GM21360 (cell line): ENCODE results near the gene NEDD4.
"Not testable (repeated sequence)": the region's sequence is repeated elsewhere in the genome, so short reads cannot be mapped to it uniquely, and the experiment has no call there.

Experiments used
- ATAC-seq: cut with Tn5 transposase; IDR thresholded peaks from one replicate; pipeline ENCODE4 v1.9.1; 2021; ENCODE audit warnings: mild to moderate bottlenecking, moderate library complexity; ENCODE audit not compliant: unreplicated experiment

The NEDD4 gene

DNA sequence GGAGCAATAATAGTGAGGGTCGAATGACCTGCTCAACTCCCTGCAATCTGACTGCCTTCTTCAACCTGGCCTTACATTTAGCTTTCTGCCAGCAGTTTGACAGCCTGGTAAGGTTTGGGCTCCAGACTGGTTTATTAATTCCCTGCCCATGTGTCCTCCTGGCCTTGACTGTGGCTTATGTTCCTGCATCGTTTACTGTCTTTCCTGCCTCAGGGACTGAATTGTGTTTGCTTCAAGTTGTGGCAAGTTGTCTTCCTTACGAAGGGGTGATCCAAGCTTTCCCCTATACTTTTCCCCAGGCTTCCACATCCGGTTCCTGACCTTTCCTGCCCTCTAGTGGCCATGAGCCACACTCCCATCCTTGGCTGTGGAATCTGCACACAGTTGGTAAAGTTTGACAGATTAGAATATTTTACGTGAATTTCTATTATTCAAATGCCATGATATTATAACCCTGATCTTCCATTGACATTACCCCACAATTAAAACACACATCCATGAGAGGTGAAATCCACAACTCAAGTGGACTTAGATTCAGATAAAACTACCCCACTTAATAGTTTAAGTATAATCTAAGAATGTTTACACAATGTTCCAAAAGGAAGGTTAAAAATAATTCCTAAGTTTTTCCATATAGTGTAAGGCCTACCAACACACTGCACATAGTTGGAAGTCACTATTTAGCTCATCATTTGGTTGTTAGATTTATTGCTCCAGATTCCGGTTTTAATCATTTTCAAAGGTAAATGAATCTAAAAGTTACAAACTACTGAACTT lies 95.7 kb downstream of the NEDD4 start:
- ATAC-seq: no peak

DNA sequence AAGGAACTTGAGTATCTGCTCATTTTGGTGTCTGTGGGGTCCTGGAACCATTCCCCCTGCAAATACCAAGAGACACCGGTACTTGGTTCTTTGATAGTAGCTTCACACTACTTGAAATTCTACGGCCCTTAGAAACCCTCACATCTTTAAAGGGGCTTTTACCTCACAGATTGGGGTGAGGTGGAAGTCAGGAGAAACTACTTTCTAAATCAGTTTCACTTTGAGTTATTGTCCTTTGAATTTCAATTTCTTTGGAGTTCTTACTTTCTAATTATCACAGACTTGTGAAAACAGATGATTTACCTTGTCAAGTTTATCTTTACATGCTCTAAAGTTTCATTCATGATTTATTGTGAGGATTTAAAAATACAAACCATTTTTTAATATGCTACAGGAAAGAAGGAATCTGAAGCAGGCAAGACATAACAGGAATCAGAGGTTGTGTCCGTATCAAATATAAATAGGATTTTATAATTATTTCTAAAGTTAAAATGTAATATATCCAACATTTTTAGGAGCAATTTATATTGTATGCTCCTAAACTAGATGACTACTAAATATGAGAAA lies 98.9 kb downstream of the NEDD4 start:
- ATAC-seq: no peak

DNA sequence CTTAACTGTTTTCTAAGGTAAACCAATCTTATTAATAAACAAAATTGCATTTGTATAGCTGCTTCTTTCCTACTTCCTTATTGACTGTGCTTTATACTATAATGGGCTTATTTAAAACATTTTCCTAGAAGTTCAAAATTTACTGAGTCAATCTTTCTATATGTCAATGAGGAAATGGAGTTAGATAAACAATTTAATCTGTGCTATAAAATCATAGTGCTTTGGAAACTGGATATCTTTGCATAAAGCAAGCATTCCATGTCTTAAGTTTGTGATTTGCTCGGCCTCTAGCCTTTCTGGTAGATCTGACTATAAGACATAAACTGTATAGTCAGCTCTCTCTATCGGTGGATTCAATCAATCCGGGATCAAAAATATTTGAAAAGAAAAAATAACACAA lies 99.6 kb downstream of the NEDD4 start:
- ATAC-seq: no peak

DNA sequence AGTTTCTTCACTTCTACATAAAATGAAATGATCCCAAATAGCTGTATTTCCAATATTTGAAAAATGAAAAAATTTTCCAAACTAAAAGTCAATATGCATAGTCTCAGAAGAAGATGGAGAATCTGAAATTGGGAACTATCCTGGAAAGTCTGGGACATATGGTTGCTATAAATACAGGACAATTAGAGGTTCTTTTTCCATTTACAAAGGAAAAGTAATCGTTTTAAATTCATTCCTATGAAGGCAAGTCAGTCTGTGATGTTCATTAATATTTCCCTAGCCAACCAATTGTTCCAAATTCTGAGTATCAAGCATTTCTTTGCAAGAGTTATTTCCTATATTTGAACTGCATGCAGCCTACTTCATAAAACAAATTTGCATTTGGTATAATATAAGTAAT lies 102.2 kb downstream of the NEDD4 start:
- ATAC-seq: no peak

DNA sequence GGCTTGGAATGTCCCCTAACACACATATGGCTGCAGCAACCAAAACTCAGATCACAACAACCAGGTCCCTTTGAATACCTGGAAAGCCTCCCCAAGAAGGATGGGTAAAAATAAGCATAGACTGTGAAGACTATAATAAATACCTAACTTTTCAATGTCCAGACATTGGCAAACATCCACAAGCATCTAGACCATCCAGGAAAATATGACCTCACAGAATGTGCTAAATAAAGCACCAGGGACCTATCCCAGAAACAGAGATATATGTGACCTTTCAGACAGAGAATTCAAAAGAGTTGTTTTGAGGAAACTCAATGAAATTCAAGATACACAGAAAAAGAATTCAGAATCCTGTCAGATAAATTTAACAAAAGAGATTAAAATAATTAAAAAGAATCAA lies 109.2 kb downstream of the NEDD4 start:
- no peak for ATAC-seq

DNA sequence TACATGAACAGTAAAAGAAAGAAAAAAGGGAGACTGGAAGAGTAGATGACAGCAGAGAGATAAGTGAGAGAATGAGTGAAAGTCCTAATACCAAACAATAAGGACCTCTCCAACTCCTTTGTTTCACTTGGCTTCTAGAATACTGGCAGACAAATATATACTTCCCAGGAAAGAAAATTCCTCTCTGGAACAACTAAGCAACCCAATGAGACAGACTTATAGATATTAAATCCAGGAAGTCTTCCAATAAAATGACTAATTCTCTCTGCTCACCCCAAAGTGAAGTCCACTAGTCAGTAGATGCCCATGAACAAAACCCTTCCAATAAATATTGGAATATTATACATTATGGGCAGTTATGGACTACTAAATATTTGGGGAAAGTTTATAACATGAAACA lies 114.2 kb downstream of the NEDD4 start:
- no peak for ATAC-seq

DNA sequence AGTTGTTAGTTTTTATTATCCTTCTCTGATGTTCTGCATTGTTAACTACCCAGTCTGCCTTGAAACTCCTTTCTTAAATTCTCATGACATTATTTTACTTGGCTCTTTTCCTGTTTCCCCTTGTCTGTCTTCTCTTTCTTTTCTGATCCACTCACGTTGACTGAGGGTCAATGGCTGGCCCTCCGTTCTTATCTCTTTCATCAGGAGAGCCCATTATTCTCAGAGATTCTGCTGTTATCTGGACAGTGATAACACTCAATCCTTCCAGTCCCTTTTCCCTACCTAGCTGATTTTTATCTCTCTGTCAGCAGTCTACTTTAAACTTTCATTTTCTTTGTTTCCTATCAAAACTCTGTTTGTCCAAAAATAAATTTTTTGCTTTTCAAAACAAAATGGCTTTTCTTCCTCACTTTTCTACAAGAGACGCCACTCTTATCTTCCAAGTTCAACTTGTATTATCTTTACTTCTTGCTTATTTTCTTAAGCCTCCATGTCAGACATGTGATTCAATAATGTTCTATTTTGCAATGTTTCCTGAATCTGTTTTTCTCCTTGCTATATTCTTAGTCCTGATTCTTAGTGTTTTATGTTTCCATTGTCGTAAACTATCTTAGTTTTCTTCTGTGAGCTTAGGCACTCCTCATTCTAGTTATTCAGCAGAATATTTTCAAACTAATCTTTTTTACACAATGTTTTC lies 120.2 kb downstream of the NEDD4 start:
- no peak for ATAC-seq

DNA sequence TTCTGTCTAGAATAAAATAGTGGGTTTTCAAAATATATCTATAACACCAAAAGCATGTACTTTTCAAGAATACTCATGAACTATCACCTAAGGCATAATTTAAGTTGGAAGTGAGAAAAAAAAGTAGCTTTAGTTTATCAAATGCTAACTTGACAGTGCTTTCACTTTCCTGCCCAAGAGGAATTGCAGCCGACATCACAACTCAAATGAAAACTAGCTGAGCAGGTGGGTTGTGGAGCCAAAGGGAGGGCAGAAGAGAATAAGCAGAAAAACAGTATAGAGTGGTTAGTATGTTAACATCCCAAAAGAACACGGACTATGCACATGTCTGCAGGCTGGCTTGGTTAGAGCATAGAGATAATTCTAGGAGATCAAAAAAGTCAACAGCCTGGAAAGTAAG lies 120.9 kb downstream of the NEDD4 start:
- ATAC-seq: no peak

DNA sequence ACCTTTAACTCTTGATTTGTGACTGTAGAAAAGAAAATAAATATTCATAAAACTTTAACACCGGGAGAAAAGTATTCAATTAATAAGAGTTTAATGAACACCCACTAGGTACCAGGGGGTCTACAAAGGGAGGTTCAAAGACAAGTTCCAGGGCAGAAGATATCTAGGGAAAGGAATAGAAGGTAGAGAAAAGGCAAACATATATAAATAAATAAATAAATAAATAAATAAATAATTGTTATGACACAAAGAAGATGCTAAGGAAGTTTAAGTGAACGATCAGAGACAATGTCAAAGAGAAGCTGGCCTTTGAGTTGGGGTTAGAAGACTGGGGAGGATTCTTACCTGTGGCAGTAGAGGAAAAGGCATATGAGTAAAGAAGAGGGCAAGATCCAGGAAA lies 123.8 kb downstream of the NEDD4 start:
- no peak for ATAC-seq

DNA sequence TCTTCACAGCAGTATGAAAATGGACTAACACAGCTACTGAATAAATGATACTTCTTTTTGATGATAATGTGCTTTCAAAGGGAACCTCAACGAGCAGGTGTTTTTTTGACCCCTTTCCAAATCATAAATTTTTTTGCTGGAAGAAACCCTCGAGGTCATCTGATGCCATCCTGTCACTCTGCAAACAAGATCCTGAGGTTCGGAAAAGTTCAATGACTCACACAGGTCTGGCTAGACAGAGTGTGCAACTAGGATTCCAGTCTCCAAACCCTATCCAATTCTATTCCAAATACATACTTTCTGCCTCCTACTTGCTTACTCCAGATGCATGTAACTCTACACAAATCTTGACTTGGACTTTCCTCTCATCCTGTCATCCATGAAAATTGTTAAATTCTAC lies 124.7 kb downstream of the NEDD4 start:
- no peak for ATAC-seq

DNA sequence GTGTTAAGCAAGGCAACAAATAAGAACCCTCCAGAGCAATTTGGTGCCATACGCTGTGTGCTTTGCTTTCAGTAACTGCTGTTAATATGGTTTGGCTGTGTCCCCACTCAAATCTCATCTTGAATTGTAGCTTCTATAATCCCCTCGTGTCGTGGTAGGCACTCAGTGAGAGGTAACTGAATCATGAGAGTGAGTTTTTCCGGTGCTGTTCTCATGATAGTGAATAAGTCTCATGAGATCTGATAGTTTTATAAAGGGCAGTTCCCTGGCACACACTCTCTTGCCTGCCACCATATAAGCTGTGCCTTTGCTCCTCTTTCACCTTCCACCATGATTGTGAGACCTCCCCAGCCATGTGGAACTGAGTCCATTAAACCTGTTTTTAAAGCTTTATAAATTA lies 125.1 kb downstream of the NEDD4 start:
- ATAC-seq: not testable (repeated sequence)

DNA sequence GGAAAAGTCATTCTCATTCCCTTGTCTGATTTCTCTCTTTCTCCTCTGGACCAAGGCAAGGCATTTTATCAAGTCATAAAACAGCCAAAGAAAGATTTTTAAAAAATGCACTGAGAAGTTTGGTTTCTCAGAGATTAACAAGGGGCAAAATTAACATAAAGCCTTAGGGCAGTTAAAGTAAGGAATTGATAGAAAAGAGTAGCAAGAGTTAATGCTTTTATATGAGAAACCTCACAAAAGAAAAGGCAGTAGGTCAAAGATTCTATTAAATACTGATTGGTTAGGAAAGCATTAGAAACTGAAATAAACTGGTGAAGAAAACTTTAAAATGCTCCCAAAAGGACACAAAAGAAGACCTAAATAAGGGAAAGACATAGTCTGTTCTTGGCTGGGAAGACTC lies 129.5 kb downstream of the NEDD4 start:
- no peak for ATAC-seq

DNA sequence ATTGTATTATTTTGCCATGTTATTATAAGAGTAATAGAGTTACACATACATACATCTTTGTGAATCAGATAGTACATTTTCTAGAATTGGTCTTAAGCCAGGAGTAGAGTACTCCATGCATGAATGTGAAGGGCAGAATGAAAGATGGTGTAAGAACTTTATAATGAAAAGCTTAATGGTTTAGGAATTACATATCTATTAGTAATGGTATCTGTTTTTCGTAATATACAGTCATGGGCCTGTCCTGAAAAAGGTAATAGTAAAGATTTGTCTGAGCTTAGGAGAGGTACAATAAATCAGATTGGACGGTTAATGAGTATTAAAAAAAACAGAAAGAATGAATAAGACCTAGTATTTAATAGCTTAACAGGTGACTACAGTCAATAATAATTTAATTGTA lies 132.3 kb downstream of the NEDD4 start:
- ATAC-seq: no peak

DNA sequence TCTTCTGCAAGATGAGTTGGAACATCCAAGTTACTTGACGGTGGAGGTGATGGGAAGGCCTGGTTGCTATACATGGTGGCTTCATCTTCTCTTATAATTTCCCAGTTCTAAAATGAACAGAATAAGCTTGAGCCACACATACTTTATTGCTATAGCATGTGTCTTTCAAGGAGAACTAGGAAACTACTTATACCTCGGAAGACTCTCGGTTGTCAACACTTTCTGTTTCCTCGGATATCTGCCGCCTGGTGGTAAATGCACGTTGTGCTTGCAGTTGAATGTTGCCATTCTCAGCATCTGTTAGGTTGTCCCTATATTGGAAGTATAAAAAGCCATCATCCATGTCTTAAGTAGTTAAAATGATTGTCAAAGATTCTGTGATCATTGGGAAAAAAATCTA lies 132.9 kb downstream of the NEDD4 start:
- no peak for ATAC-seq

DNA sequence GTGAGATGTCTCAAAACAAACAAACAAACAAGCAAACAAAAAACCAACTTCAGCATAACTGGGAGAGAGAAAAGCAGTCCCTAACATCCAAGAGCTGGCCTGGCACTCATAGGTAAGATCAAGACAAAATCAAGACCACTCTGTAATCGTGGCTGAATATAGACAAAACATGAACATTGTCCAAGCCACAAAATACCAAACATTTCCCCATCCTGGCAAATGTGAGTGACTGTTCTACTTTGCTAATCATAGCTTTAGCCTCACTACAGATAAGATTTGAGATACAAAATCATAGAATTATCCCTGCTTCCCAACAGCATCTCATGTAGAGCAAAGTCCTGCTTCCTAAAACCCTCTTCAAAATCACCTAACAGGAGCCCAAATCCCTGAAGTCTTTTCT lies 133.7 kb downstream of the NEDD4 start:
- ATAC-seq: no peak

DNA sequence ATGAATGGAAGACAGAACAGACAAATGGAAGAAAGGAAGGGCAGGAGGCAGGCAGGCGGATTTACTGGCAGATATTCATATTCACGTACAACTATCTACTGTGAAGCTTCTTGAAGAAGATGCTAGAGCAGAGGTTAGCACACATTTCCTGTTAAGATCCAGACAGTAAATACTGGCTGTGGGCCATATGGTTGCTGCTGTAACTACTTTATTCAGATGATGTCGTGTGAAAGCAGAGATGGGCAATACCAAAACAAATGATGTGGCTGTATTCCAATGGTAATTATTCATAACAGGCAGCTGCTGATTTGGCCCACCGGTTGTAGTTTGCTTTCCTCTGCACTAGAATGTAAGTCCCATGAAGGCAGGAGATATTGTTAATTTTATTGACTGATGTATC lies 134.8 kb downstream of the NEDD4 start:
- ATAC-seq: no peak

DNA sequence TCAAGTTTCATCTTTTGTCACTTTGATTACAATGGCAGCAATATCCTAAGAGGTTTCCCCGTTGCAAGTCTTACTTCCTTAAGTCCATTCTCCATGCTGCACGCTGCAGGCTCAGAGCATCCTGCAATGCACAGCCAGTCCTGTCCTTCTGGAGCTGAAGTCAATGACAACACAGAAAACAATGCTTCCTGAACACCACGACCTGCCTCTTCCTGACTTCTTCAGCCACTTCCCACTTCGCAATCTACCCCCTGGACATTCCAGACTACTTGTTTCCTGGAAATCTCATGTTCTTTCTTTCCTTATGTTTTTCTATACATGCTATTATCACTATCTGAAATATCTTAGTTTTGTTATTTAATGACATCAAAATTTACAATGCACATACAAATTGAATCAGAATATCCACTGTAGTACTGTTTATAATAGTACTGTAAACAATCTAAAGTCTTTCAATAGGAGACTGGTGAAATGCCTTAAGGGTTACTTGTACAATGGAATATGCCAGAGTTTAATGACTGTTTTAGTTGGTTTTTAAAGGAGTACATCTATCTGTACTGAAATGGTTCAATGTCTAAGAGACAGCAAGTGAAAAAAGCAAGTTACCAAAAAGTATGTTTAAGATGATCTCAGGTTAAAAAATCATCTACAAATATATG lies 136.8 kb downstream of the NEDD4 start:
- ATAC-seq: no peak

DNA sequence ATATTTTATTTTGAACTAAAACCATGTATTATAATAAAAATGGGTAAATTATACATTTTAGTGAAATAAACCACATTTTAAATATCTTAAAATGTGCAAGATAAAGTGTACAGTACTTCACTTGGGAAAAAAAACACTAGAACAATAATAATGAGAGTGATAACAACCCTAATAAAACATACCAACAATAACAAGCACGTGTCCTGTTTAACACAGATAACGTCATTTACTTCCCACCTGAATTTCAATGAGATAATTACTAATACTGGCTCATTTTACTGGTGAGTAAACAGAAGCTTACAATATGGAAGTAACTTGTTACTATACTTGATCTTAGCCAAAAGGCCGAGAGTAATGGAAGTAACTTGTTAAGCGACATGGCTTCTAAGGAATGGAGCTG lies 140.3 kb downstream of the NEDD4 start:
- no peak for ATAC-seq

DNA sequence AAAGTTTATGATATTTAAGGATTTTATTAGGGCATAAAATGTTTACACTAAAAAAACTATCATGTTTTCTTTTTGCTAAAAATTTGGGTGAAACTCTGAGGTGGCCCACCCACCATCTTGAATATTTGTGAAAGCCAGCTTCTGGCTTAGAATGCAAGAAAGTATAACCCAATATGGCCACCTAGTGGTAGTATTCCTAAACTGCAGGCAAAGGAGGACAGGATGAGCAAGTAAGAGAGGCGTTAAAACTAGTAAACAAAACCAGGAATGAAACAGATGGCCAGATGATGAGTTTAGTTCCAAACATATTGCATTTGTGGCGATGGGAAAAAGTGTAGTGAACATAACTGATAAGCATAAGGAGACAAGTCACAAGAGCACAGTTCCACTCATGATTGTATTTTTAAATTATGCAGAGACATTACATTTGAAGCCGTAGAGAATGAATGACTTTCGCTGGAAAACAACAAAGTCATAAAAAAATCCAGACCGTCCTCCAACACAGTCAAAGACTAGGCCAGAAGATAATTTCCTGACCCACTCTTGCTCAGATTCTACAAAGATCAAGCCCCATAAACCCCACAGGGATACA lies 147.2 kb downstream of the NEDD4 start:
- peak; percentile 67 for ATAC-seq

DNA sequence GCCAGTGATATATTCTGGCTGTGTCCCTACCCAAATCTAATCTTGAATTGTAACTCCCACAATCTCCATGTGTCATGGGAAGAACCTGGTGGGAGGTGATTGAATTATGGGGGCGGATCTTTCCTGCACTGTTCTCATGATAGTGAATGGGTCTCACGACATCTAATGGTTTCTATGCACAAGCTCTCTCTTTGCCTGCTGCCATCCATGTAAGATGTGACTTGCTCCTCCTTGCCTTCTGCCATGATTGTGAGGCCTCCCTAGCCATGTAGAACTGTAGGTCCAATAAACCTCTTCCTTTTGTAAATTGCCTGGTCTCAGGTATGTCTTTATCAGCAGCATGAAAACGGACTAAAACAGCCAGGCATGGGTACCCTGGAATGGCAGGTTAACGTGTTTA lies 150.5 kb downstream of the NEDD4 start:
- ATAC-seq: not testable (repeated sequence)

DNA sequence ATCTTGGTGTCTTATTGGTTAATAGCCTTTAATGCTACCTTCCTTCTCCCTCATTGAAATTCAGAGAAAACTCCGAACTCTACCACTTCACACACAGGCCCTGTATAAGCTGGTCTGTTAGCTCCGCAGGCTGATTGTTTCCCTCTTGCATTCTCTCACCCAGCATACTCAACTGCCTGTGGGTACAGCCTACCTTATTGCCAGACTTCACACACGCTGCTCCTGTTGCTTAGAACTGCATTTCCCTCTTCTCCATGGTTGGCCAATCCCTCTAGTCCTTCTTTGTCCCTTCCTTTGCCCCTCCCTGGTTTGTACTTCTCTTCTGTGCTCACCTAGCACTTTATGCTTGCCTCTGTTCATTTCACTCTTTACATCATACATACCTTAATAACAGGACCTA lies 157.5 kb downstream of the NEDD4 start:
- no peak for ATAC-seq
